Keratinocyte (primary cell): ENCODE results near the gene TENM4. TPM values are rescaled to one million over a fixed set of nuclear protein-coding genes. Genes with fewer than 3 reads are reported as not detected.

Source experiments
- DNase-seq: peaks from one replicate; pipeline ENCODE4 v3.0.0-alpha.2; 2011; ENCODE audit warnings: low read depth, missing footprints, low spot score
- FAIRE-seq: peaks from 2 replicates; lab custom pipeline; 2011; peaks lifted over from hg19 to GRCh38; lab: Jason Lieb, UNC
- H2AFZ ChIP-seq: 2 replicates; pipeline ENCODE4 v1.6.0; 2012; ENCODE audit warnings: low read length, control low read depth, inconsistent platforms; ENCODE audit not compliant: control insufficient read depth
- H3K27ac ChIP-seq: 2 replicates; pipeline ENCODE4 v1.5.1; 2011; ENCODE audit warnings: low read length; ENCODE audit not compliant: control insufficient read depth, insufficient read depth
- H3K27me3 ChIP-seq: 3 replicates; pipeline ENCODE4 v1.6.0; 2011; ENCODE audit warnings: low read length; ENCODE audit not compliant: control insufficient read depth, insufficient read depth; ENCODE audit errors: extremely low read depth
- H3K36me3 ChIP-seq, 2 experiments: 2 replicates in 1 of 2; 3 replicates in 1 of 2; pipeline ENCODE4 v1.5.1; 2011; ENCODE audit warnings: low read length in 2 of 2, mild to moderate bottlenecking in 1 of 2; ENCODE audit not compliant: control insufficient read depth in 2 of 2, insufficient read depth in 2 of 2; ENCODE audit errors: extremely low read depth in 1 of 2
- H3K4me1 ChIP-seq: 3 replicates; pipeline ENCODE4 v1.5.1; 2011; ENCODE audit warnings: low read length; ENCODE audit not compliant: control insufficient read depth, insufficient read depth; ENCODE audit errors: extremely low read depth
- H3K4me2 ChIP-seq: 3 replicates; pipeline ENCODE4 v1.6.0; 2011; ENCODE audit warnings: low read depth, low read length; ENCODE audit not compliant: control insufficient read depth, insufficient read depth; ENCODE audit errors: extremely low read depth
- H3K4me3 ChIP-seq, 3 experiments: fragments of 200-600 bp in 1 of 3; sonication (generic) in 1 of 3; 2 replicates in 2 of 3; 3 replicates in 1 of 3; pipeline ENCODE4 v1.5.1; 2011 to 2016; ENCODE audit warnings: low read length in 3 of 3, mild to moderate bottlenecking in 3 of 3, control low read depth in 2 of 3, inconsistent platforms in 1 of 3, low read depth in 1 of 3, mixed read lengths in 1 of 3, mixed run types in 1 of 3, moderate library complexity in 1 of 3; ENCODE audit not compliant: control insufficient read depth in 2 of 3, insufficient read depth in 2 of 3; ENCODE audit errors: extremely low read depth in 1 of 3
- H3K79me2 ChIP-seq: 2 replicates; pipeline ENCODE4 v1.6.0; 2012; ENCODE audit warnings: low read length; ENCODE audit not compliant: control insufficient read depth, insufficient read depth
- H3K9ac ChIP-seq: 3 replicates; pipeline ENCODE4 v1.6.0; 2011; ENCODE audit warnings: low read length; ENCODE audit not compliant: control insufficient read depth, insufficient read depth; ENCODE audit errors: extremely low read depth
- H3K9me1 ChIP-seq: 3 replicates; pipeline ENCODE4 v1.6.0; 2011; ENCODE audit warnings: low read length; ENCODE audit not compliant: control insufficient read depth, insufficient read depth; ENCODE audit errors: extremely low read depth
- H3K9me3 ChIP-seq: 2 replicates; pipeline ENCODE4 v1.5.1; 2012; ENCODE audit warnings: low read depth, low read length; ENCODE audit not compliant: control insufficient read depth
- H4K20me1 ChIP-seq: 3 replicates; pipeline ENCODE4 v1.6.0; 2011; ENCODE audit warnings: low read length; ENCODE audit not compliant: control insufficient read depth, insufficient read depth; ENCODE audit errors: extremely low read depth
- EZH2 ChIP-seq: IDR thresholded peaks from one replicate; pipeline ENCODE4 v1.6.1; 2012; ENCODE audit warnings: inconsistent platforms, mild to moderate bottlenecking, low read length, moderate library complexity
- dilution Hi-C: fragments of 300-500 bp; cut with MboI; formaldehyde crosslinking; loops from one replicate; pipeline ENCODE4 v1.7.0; 2020; ENCODE audit warnings: low sequenced_read_pairs; ENCODE audit not compliant: extremely low pct_ligation_motif_present
- polyA plus RNA-seq, 5 experiments: library from polyadenylated mRNA; depleted of rRNA in 3 of 5; stranded (reverse) in 3 of 5; stranded (forward) in 1 of 5; unstranded in 1 of 5; fragments of >200 nt; gene quantifications; 1 replicate in 1 of 5; 2 replicates in 3 of 5; 3 replicates in 1 of 5; pipeline versions ENCODE4 v1.2.1 to v1.2.3, GENCODE V29; 2011 to 2012; ENCODE audit warnings: missing spikeins in 2 of 5, low read depth in 1 of 5, low replicate concordance in 1 of 5
- TF ChIP-seq, protein P1 (sequence below), 3 experiments: IDR thresholded peaks in 1 of 3; conservative IDR thresholded peaks in 1 of 3; optimal IDR thresholded peaks in 1 of 3; 2 replicates in 2 of 3; 3 replicates in 1 of 3; pipeline versions ENCODE3 to v1.5.1; 2011; ENCODE audit warnings: low read length in 3 of 3, mild to moderate bottlenecking in 3 of 3, moderate library complexity in 2 of 3, control low read depth in 1 of 3, inconsistent platforms in 1 of 3; ENCODE audit not compliant: insufficient read depth in 2 of 3; ENCODE audit errors: extremely low read depth in 1 of 3

Gene TENM4
- polyA plus RNA-seq, 1 donor (not counting 4 experiments of a cell fraction or from before 2014, with no cell fraction given), result 3.5 TPM

DNA sequence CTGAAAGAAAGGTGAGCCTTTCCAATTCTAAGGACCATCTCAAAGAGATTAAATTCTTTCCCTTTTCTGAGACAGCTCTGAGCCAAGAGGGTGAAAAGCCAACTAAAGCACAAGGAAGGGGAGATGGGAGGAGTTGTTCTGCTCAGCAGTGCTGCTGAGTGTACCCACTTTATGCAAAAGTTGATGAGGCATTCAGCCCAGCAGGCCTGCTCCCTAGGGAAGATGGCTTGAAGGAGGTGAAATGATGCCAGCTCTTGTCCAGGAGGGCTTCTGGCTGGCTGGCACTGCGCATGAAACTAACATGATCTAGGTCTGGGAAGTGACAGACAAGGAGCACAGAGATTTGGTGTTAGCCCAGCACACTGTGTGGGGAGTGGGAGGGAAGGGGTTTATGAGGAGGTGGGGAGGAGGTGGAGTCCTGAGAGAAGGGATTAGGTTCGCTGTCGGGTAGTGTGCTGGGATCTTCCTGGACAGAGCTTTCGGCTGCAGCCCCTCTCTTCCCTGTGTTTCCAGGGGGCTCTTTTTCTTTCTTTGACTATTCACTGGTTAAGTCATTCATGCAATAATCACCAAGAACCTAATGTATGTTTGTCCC is 640.6 kb downstream of the TENM4 start:
- DNase-seq (no peak), FAIRE-seq (no peak)
- H3K9me3 ChIP-seq, result no peaks in the 10 kb centered on the region
- TF ChIP-seq, protein P1, sequence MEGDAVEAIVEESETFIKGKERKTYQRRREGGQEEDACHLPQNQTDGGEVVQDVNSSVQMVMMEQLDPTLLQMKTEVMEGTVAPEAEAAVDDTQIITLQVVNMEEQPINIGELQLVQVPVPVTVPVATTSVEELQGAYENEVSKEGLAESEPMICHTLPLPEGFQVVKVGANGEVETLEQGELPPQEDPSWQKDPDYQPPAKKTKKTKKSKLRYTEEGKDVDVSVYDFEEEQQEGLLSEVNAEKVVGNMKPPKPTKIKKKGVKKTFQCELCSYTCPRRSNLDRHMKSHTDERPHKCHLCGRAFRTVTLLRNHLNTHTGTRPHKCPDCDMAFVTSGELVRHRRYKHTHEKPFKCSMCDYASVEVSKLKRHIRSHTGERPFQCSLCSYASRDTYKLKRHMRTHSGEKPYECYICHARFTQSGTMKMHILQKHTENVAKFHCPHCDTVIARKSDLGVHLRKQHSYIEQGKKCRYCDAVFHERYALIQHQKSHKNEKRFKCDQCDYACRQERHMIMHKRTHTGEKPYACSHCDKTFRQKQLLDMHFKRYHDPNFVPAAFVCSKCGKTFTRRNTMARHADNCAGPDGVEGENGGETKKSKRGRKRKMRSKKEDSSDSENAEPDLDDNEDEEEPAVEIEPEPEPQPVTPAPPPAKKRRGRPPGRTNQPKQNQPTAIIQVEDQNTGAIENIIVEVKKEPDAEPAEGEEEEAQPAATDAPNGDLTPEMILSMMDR (optimal IDR thresholded peaks at IDR 0.05 in 1 of 3, IDR thresholded peaks at IDR 0.05 in 1 of 3, conservative IDR thresholded peaks at IDR 0.05 in 1 of 3; ENCODE audit: extremely low read depth in 1 of 3, insufficient read depth in 2 of 3, low read length in 3 of 3), result no peak
- TF ChIP-seq EZH2, result no peak
- H3K27ac ChIP-seq, result no peak overlapping the region
- H3K9ac ChIP-seq, result no peak overlapping the region
- dilution Hi-C loops, result no loop called here
- no peak overlapping the region for H2AFZ ChIP-seq
- no peak overlapping the region for H3K4me2 ChIP-seq
- H3K4me3 ChIP-seq, result no peak overlapping the region
- no peaks in the 10 kb centered on the region for H3K27me3 ChIP-seq
- H3K36me3 ChIP-seq, result no peaks in the 10 kb centered on the region
- peaks cover 2% of the 10 kb centered on the region for H3K9me1 ChIP-seq
- H3K4me1 ChIP-seq, result peaks cover 22% of the 10 kb centered on the region
- no peaks in the 10 kb centered on the region for H3K79me2 ChIP-seq
- H4K20me1 ChIP-seq, result no peaks in the 10 kb centered on the region

DNA sequence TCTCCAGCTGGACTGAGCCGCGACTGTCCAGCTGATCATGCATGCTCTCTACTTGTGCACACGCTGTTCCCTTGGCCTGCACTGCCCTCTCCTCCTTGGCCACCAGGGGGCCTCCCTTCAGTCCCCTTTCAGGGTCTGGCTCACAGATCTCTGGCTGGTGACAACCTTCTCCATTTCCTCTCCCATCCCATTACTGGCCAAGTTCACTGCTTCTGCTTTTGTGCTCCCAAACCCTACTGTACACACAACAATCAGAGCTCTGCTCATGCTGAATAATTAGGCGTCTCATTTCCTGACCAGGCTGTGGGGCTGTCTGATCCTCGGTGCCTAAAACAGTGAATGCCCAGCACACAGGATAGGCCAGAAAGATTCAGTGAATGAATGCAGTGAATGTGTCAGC is 642.2 kb downstream of the TENM4 start:
- H3K27me3 ChIP-seq, result no peaks in the 10 kb centered on the region
- dilution Hi-C loops, result no loop called here
- H3K4me2 ChIP-seq, result no peak overlapping the region
- H3K36me3 ChIP-seq, result peaks cover 0 to 3% of the 10 kb centered on the region in 2 experiments
- H3K4me3 ChIP-seq, result no peak overlapping the region
- H4K20me1 ChIP-seq, result no peaks in the 10 kb centered on the region
- H3K9ac ChIP-seq, result no peak overlapping the region
- H3K27ac ChIP-seq, result no peak overlapping the region
- TF ChIP-seq, protein P1 (optimal IDR thresholded peaks at IDR 0.05 in 1 of 3, IDR thresholded peaks at IDR 0.05 in 1 of 3, conservative IDR thresholded peaks at IDR 0.05 in 1 of 3; ENCODE audit: extremely low read depth in 1 of 3, insufficient read depth in 2 of 3, low read length in 3 of 3), result peak; percentile 88 to 92 (median 92)
- TF ChIP-seq EZH2, result no peak
- DNase-seq (no peak), FAIRE-seq (no peak)
- no peaks in the 10 kb centered on the region for H3K79me2 ChIP-seq
- H3K4me1 ChIP-seq, result peaks cover 22% of the 10 kb centered on the region
- no peaks in the 10 kb centered on the region for H3K9me3 ChIP-seq
- H2AFZ ChIP-seq, result no peak overlapping the region
- peaks cover 2% of the 10 kb centered on the region for H3K9me1 ChIP-seq
